GM12874 (cell line): Measurements from ENCODE around the gene RAB17.

Experiments used
- CTCF ChIP-seq: IDR thresholded peaks from 2 replicates; pipeline ENCODE4 v1.5.1; 2011; ENCODE audit warnings: low read depth, mild to moderate bottlenecking, control low read depth, low read length, moderate library complexity; ENCODE audit not compliant: insufficient read depth

RAB17 gene

GRCh38 chr2:237575869-237576862 is 14.4 kb downstream of the RAB17 start:
- no peak for TF ChIP-seq CTCF

GRCh38 chr2:237574894-237575868 is 15.4 kb downstream of the RAB17 start:
- TF ChIP-seq CTCF = no peak

GRCh38 chr2:237574467-237574866 is 16.1 kb downstream of the RAB17 start:
- no peak for TF ChIP-seq CTCF

GRCh38 chr2:237573721-237574415 is 16.7 kb downstream of the RAB17 start:
- no peak for TF ChIP-seq CTCF

- no peak for TF ChIP-seq CTCF
These were observed 17.8 kb downstream of the RAB17 start for GRCh38 chr2:237572742-237573101.

- peak; percentile 95 for TF ChIP-seq CTCF
These were observed 18.4 kb downstream of the RAB17 start for GRCh38 chr2:237572021-237572741.
